Activated T-cell treated with anti-CD3 and anti-CD28 coated beads, Interleukin-2, amount 50 U/mL, for 4 hours (primary cell): ENCODE results near the gene SLX1B. TPM values are rescaled to one million over a fixed set of nuclear protein-coding genes. Genes with fewer than 3 reads are reported as not detected.
"Not testable (repeated sequence)": the region's sequence is repeated elsewhere in the genome, so short reads cannot be mapped to it uniquely, and the experiment has no call there.

Source experiments
- ATAC-seq, 2 donors: fragments of 200-7000 bp; cut with Tn5 transposase; one replicate each; pipeline ENCODE4 v1.10.0; 2021
- DNase-seq: peaks from one replicate; pipeline ENCODE4 v3.0.0-alpha.2; 2020
- H3K27me3 Mint-ChIP-seq: one replicate; pipeline ENCODE4 v1.8.0; 2021; ENCODE audit warnings: low read depth, mixed read lengths
- H3K36me3 Mint-ChIP-seq: one replicate; pipeline ENCODE4 v1.8.0; 2022; ENCODE audit warnings: mixed read lengths; ENCODE audit not compliant: insufficient read depth
- H3K4me1 Mint-ChIP-seq: one replicate; pipeline ENCODE4 v1.8.0; 2021; ENCODE audit warnings: low read depth, mixed read lengths
- H3K4me3 Mint-ChIP-seq: one replicate; pipeline ENCODE4 v1.8.0; 2021; ENCODE audit warnings: mild to moderate bottlenecking, moderate library complexity, mixed read lengths
- H3K9me3 Mint-ChIP-seq: one replicate; pipeline ENCODE4 v1.8.0; 2021; ENCODE audit warnings: mixed read lengths
- total RNA-seq, 3 donors: library from RNA; stranded (reverse); gene quantifications; one replicate each; pipeline ENCODE4 v1.2.1, GENCODE V29; 2021

SLX1B gene
- total RNA-seq, 3 donors from 2014 or later, result 36.1 to 55.8 (median 49.0) TPM

DNA sequence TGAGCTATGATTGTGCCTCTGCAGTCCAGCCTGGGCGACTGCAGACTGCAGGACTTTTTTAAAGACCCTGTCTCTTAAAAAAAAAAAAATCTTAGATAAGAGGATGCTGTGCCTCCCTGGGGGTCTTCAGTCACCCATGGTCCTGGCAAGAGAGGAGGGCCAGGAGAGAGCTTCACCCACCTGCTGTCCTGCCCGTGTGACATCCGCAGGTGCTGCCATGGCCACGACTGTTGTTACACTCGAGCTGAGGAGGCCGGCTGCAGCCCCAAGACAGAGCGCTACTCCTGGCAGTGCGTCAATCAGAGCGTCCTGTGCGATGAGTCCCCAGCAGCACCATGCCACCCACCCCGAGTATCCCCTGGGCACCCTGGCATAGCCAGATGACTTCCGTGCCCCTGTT is 27.9 kb downstream of the SLX1B start:
- H3K4me3 Mint-ChIP-seq, DNase-seq, H3K27me3 Mint-ChIP-seq, ATAC-seq, H3K4me1 Mint-ChIP-seq, H3K9me3 Mint-ChIP-seq, H3K36me3 Mint-ChIP-seq: not testable (repeated sequence)

DNA sequence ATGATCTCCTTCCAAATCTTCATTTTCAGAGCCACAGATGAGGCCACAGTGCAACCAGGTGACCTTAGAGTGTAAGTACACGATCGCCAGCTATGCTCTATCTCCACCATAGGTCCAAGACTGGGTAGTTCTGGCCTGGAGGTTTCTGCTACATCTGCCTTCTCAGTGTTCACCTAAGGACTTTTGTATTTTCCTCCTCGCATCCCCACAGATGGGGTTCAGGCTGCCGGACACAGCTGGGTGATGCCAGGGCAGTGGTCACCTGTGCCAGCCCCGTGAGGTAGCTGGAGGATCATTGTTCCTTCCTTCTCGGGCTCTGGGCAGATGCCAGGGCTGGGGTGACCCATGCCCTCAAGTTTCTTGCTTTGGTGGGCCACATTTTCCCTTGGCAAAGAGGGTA is 52.0 kb downstream of the SLX1B start, which contains the start of gene NPIPB12:
TSS of gene NPIPB12 (minus strand) at position 101 of the 400 bp plus-strand sequence.
- H3K27me3 Mint-ChIP-seq, DNase-seq, H3K9me3 Mint-ChIP-seq, ATAC-seq, H3K4me1 Mint-ChIP-seq, H3K36me3 Mint-ChIP-seq, H3K4me3 Mint-ChIP-seq: not testable (repeated sequence)

Other genes with a start within 250 kb of the SLX1B start
- gene NPIPB11, start 47.8 kb upstream of the SLX1B start, total RNA-seq, result under 1 TPM; 0.53 to 0.84 (median 0.55) TPM
- gene BOLA2, start 182 bp upstream of the SLX1B start, total RNA-seq, result 10 to 100 TPM; 12.4 to 15.4 (median 13.4) TPM
- 1 to 10 TPM in 2 of 3 donors, under 1 TPM in 1; 0.57 to 1.6 (median 1.3) TPM for gene SULT1A4, start 5.4 kb downstream of the SLX1B start, total RNA-seq
- gene NPIPB12, start 51.9 kb downstream of the SLX1B start, total RNA-seq, result 10 to 100 TPM; 38.6 to 55.5 (median 51.8) TPM
- gene SPN, start 208.7 kb downstream of the SLX1B start, total RNA-seq, result 10 to 100 TPM; 37.5 to 41.0 (median 39.9) TPM
- 1 to 10 TPM; 1.9 to 3.0 (median 2.1) TPM for gene QPRT, start 224.6 kb downstream of the SLX1B start, total RNA-seq